T-helper 1 cell treated with Interleukin-12 subunit alpha and Interleukin-12 subunit beta and Interleukin-4 antibody, amounts not matched to agents 30 ng/mL and 1 ng/mL, for 36 hours (primary cell): ENCODE measurements around the gene CEP63. TPM values are rescaled to one million over a fixed set of nuclear protein-coding genes. Genes with fewer than 3 reads are reported as not detected.
"Not testable (repeated sequence)": the region's sequence is repeated elsewhere in the genome, so short reads cannot be mapped to it uniquely, and the experiment has no call there.

Experiments
- intact Hi-C: fragments of 100-400 bp; cut with micrococcal nuclease; formaldehyde crosslinking; loops from one replicate; pipeline ENCODE4 v1.15.1; 2024
- total RNA-seq: library from RNA; stranded (reverse); gene quantifications from 2 replicates; pipeline ENCODE4 v1.2.3, GENCODE V29; 2022

CEP63 gene
- total RNA-seq, 1 donor from 2014 or later = 25.9 TPM

GRCh38 chr3:134504132-134504531 lies 18.3 kb downstream of the CEP63 start:
- intact Hi-C loops = loop anchor here (1.0 kb wide), 1 partner anchor 39 kb away; no protein-coding TSS in a partner anchor

- intact Hi-C loops = no loop called here
Measured at GRCh38 chr3:134505485-134505884, 19.6 kb downstream of the CEP63 start.

GRCh38 chr3:134511500-134511899 lies 25.6 kb downstream of the CEP63 start:
- intact Hi-C loops = no loop called here

DNA sequence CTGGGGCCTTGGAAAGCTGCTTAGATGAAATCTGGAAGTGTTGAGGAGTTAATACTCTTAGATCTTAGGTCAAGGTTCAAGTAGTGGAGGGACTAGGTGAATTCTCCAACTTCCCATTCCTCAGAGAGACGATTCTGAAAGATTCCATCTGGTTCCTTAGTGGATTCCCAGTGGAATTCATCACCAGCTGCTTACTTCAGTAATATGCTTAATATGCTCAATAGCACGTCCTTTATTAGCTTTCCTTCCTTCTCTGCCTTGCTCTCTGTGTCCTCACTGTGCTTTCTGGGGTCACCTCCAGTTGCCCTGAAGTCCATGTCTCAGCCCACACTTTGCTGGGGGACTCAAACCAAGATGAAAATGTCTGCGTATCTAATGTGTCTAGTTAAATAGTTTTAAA lies 31.0 kb downstream of the CEP63 start:
- intact Hi-C loops = no loop called here

DNA sequence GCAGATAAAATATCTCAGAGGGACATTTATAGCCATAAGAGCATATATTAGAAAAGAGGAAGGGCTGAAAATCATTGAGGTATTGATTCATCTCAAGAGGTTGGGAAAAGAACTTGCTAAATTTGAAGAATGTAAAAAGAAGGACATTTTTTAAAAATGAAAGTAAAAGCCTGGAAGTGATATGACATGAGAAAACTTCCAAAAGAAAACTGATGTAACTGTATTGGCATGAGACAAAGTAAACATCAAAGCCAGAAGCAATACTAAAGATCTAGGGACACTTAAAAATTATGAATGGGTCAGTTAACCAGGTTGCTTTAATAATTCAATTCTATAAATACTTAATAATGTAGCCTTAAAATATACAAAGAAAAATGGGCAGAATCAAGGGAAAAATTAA lies 31.9 kb downstream of the CEP63 start:
- intact Hi-C loops = no loop called here

- intact Hi-C loops = no loop called here
Measured at GRCh38 chr3:134522541-134522940, 36.7 kb downstream of the CEP63 start.

- intact Hi-C loops = no loop called here
Measured at GRCh38 chr3:134525293-134525692, 39.4 kb downstream of the CEP63 start.

GRCh38 chr3:134526319-134526718 lies 40.5 kb downstream of the CEP63 start:
- intact Hi-C loops = no loop called here

GRCh38 chr3:134527037-134527436 lies 41.2 kb downstream of the CEP63 start:
- intact Hi-C loops = no loop called here

DNA sequence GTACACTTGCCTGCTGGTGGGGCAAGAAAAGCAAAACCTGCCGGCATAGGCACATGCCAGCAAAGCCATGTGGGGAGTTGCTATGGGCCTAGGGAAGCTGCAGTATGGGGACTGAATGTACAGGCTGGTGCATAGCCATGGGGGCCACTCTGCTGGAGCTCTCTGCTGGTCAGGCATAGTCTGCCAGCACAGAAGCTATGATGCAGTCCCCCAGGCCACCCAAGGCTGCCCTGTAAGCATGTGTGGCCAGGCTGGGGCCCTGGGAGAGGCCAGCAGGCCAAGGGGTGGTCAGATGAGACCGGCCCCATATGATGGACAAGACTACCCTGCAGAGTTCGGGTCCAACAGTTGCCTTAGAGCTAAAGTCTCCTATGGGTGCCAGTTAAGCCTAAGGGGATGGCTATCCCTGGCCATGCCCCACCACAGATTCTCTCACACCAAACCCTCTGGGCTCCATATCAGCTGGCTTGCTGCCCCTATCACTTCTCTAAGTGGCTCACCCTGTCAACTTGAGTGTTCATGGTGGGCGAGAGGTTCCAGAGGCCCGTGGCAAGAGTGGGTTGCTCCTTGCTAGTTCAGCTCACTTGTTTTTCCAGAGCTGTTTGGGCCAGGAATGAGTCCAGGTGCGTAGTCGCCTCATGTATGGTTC lies 41.8 kb downstream of the CEP63 start:
- intact Hi-C loops = no loop called here

GRCh38 chr3:134533493-134533892 lies 47.6 kb downstream of the CEP63 start:
- intact Hi-C loops = no loop called here

DNA sequence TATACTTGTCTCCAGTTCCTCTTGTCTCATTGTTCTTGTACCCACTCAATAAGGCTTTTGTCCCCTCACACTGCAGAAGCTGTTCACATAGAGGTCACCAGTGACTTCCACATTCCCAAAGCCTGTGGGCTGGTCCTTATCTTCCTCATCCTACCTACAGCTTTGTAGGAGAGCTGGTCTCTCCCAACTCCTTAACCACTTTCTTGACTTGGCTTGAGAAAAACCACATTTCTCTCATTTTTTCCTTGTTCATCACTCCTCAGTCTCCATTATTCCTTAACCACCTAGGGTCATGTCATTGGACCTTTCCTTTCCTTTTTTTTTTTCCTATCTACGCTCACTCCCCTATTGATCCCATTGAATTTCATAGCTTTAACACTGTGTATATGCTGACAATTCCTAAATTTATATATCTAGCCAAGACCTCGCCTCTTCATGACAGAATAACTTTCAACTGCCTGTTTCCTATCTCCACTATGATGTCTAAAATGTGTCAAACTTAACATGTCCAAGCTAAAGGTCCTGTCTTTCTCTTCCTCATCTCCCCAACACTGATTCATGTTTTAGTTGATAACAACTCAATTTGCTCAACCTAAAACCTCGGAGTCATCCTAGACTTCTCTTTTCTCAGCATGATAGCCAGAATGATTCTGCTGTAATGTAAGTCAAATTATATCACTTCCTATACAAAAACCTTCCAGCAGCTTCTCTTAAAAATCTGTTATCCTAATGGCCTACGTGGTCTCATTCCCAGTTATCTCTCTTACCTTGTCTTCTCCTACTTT lies 49.5 kb downstream of the CEP63 start:
- intact Hi-C loops = no loop called here

- intact Hi-C loops = no loop called here
Measured at GRCh38 chr3:134536781-134537180, 50.9 kb downstream of the CEP63 start.

DNA sequence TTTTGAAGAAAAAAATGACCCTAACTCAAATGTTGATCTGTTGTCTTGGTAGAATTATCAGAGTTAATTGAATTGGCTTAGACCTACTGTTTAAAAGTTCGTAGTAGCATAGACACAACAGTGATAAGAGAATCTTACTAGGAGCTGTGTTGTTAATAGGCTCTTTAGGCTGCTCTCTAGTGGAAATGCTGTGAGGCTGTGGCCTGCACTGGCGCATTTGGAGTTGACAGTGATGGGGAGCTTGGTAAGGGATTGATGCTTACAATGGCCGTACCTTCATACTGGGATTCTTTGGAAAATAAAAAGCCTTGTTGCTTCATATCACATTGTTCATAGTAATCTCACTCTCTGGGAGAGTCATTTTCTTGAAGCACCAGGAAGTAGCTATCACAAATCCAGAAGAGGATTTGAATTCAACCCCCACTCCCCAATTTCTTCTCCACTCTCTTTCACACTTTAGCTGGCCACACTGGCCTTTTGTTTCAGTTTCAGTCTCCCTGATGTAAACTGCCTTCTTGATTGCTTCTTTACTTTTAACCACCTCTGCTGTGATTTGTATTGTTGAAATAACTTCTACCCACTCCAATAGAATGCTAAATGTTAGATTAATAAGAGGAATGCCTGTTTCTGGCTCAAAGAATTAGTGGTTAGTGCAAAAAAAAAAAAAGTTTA lies 56.6 kb downstream of the CEP63 start:
- intact Hi-C loops = loop anchor here (2.0 kb wide), 1 partner anchor 56 kb away; the partner anchor contains the start of gene CEP63

GRCh38 chr3:134543113-134543512 lies 57.3 kb downstream of the CEP63 start:
- intact Hi-C loops = loop anchor here (1.0 to 2.0 kb wide), 2 partner anchors 39 to 56 kb away; partner anchors contain the start of gene CEP63

- intact Hi-C loops = no loop called here
Measured at GRCh38 chr3:134544316-134544715, 58.5 kb downstream of the CEP63 start.

GRCh38 chr3:134544783-134545182 lies 58.9 kb downstream of the CEP63 start:
- intact Hi-C loops = not testable (repeated sequence)

DNA sequence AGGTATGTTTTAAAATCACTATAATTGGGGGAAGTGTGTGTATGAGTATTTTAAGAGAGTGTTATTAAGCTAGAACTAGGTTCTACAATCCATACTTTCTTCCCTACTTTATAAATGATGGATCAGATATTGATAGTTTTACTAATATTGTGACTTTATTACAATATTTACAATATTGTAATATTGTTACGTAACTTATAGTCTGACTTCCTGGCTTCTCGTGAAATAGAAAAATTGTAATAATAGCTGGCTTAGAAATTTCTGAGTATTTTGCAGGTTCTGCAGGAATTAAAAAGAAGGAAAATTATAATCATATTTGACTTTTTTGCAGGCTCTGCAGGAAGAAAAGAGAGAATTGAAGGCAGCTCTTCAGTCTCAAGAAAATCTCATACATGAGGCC lies 60.0 kb downstream of the CEP63 start:
- intact Hi-C loops = no loop called here

DNA sequence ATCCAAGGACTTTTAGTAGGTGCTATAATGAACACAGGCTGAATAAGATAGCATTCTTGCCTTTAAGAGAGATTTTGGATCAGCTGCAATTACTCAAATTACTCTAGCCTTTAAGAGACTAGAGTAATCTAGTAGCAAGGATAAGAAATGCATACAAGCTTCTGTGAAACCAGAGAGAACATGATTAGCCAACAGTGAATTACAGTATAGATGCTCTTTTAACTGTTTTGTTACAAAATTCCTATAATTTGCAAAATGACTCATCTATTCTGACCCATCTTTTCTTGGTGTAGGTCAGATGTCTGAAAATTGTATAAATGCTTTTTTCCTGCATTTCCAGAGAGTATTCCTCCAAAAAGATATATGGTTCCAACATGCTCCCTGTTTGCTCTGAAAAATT lies 66.9 kb downstream of the CEP63 start:
- intact Hi-C loops = no loop called here

- intact Hi-C loops = no loop called here
Measured at GRCh38 chr3:134559591-134559990, 73.7 kb downstream of the CEP63 start.

- intact Hi-C loops = no loop called here
Measured at GRCh38 chr3:134562055-134562454, 76.2 kb downstream of the CEP63 start.

GRCh38 chr3:134563601-134564000 lies 77.7 kb downstream of the CEP63 start:
- intact Hi-C loops = no loop called here
